Stimulated activated CD4-positive, alpha-beta T cell treated with anti-CD3 and anti-CD28 coated beads, Interleukin-2, amount 100 ng/mL, for 24 hours (primary cell): ENCODE measurements around the gene RGS6.
A peak's percentile ranks its signal among the peaks of the same experiment; 100 is the strongest.

Experiments
- DNase-seq, 2 donors: peaks; one replicate each; pipeline ENCODE4 v3.0.0-alpha.2; 2020

RGS6 gene

GRCh38 chr14:72514660-72515025 is 582.4 kb downstream of the RGS6 start:
- no peak for DNase-seq

GRCh38 chr14:72515779-72516770 is 583.8 kb downstream of the RGS6 start:
- no peak for DNase-seq

- DNase-seq = peak; percentile 76 to 78
These were observed 584.9 kb downstream of the RGS6 start for GRCh38 chr14:72516936-72517700.

GRCh38 chr14:72517736-72518135 is 585.5 kb downstream of the RGS6 start:
- no peak for DNase-seq

GRCh38 chr14:72518809-72519377 is 586.7 kb downstream of the RGS6 start:
- DNase-seq = peak; percentile 18 to 42

- no peak for DNase-seq
These were observed 587.3 kb downstream of the RGS6 start for GRCh38 chr14:72519543-72519942.

- DNase-seq = no peak
These were observed 588.8 kb downstream of the RGS6 start for GRCh38 chr14:72521045-72521444.

GRCh38 chr14:72521968-72522741 is 589.9 kb downstream of the RGS6 start:
- DNase-seq = no peak

- DNase-seq = no peak
These were observed 590.6 kb downstream of the RGS6 start for GRCh38 chr14:72522847-72523246.

- DNase-seq = no peak
These were observed 591.4 kb downstream of the RGS6 start for GRCh38 chr14:72523424-72524294.

GRCh38 chr14:72524295-72524629 is 592.0 kb downstream of the RGS6 start:
- DNase-seq = no peak

GRCh38 chr14:72525087-72525915 is 593.1 kb downstream of the RGS6 start:
- no peak for DNase-seq

GRCh38 chr14:72527591-72527990 is 595.4 kb downstream of the RGS6 start:
- no peak for DNase-seq

GRCh38 chr14:72528059-72528862 is 596.0 kb downstream of the RGS6 start:
- no peak for DNase-seq

GRCh38 chr14:72528863-72529175 is 596.6 kb downstream of the RGS6 start:
- DNase-seq = no peak

- DNase-seq = no peak
These were observed 600.6 kb downstream of the RGS6 start for GRCh38 chr14:72532686-72533454.

- no peak for DNase-seq
These were observed 603.3 kb downstream of the RGS6 start for GRCh38 chr14:72535485-72535884.

GRCh38 chr14:72538387-72538786 is 606.2 kb downstream of the RGS6 start:
- no peak for DNase-seq

- no peak for DNase-seq
These were observed 607.6 kb downstream of the RGS6 start for GRCh38 chr14:72539661-72540315.
